Nephron (organoid): ENCODE data around the gene CCDC69.

Experiments used
- H3K27ac Mint-ChIP-seq, 3 experiments: 2 replicates each; pipeline ENCODE4 v1.8.0; 2020; ENCODE audit warnings: mixed read lengths in 3 of 3, mild to moderate bottlenecking in 2 of 3, moderate library complexity in 1 of 3
- H3K27me3 Mint-ChIP-seq: 2 replicates; pipeline ENCODE4 v1.8.0; 2021; ENCODE audit warnings: low read depth, mild to moderate bottlenecking, moderate library complexity, mixed read lengths
- H3K36me3 Mint-ChIP-seq: 2 replicates; pipeline ENCODE4 v1.8.0; 2020; ENCODE audit warnings: low read depth, mixed read lengths
- H3K4me1 Mint-ChIP-seq: 2 replicates; pipeline ENCODE4 v1.8.0; 2020; ENCODE audit warnings: mixed read lengths
- H3K4me3 Mint-ChIP-seq, 3 experiments: 2 replicates each; pipeline ENCODE4 v1.8.0; 2020; ENCODE audit warnings: mild to moderate bottlenecking in 3 of 3, mixed read lengths in 3 of 3, moderate library complexity in 2 of 3
- H3K9me3 Mint-ChIP-seq: 2 replicates; pipeline ENCODE4 v1.8.0; 2020; ENCODE audit warnings: mixed read lengths
- CTCF ChIP-seq, 3 experiments: fragments of 200-600 bp; sonication (generic); IDR thresholded peaks; one replicate each; pipeline ENCODE4 v1.5.0; 2021; ENCODE audit warnings: antibody characterized with exemption in 3 of 3; ENCODE audit not compliant: unreplicated experiment in 3 of 3

CCDC69 gene

DNA sequence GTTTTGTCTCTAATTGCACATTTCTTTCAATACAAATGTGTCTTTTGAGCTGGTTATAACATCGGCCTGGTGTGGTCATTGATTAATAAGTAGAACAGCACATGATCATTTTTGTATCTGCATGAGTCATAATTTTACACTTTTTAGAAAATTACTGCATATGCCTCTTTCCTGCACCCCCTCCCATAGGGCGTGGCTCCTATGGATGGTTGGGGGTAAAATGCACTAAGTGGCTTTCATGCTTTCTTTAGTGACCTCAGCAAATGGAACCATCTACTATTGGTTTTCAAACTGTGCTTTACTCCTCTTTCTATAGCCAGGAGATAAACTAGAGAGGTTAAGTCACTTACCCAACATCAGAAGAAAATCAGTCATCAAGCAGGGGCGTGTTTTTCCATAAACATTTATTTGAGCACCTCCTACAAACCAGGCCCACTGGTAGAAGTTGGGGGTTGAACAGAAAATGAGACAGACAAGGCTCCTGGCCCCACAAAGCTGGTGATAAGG is 70.1 kb downstream of the CCDC69 start:
- Mint-ChIP-seq H3K4me3 (peak overlapping the region in 2 of 3 experiments; percentile 15 to 73), H3K4me1 (peaks cover 82% of the 10 kb centered on the region), H3K36me3 (peaks cover 4% of the 10 kb centered on the region), H3K27me3 (peaks cover 3% of the 10 kb centered on the region), H3K9me3 (no peaks in the 10 kb centered on the region), H3K27ac (peak overlapping the region; percentile 57 to 99 (median 84))
- TF ChIP-seq CTCF (IDR thresholded peaks at IDR 0.05; ENCODE audit: unreplicated experiment in 3 of 3), result no peak

DNA sequence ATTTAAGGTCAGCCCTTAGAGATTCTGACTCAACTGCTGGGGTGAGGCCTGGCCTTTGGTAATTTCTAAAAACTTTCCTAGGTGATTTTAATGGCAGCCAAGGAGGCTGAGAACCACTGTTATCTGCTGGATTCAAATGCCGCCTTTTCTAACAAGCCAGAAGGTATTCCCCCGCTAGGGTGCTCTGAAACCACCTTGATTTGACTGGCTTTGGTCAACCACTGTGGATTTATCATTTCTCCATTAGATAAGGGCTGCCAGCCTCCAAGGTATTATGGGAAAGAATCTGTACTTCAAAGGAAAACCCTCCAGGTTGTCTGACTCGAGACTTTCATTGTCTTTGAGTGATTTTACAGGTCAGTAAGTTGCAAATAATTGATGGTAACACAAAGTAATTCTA is 70.6 kb downstream of the CCDC69 start:
- Mint-ChIP-seq H3K4me3 (peak overlapping the region in 2 of 3 experiments; percentile 15 to 73), H3K9me3 (no peaks in the 10 kb centered on the region), H3K27me3 (peaks cover 3% of the 10 kb centered on the region)

DNA sequence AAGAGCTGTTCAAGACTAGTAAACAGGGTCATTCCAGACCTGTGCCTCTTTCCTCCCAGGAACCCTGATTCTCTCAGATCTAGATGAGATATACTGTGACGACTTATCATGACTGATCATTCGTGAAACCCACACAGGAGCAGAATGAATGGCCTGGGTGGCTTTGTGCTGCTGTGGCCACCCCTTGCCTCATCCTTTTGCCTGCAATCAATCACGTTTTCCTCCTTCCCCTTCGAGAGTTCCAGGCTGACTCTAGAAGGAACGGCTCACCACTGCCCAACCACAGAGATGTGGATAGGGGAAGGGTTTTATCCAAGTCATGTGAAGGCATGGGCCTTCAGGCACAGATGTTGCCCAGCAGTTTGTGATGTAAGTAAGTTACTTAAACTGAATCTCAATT is 72.1 kb downstream of the CCDC69 start:
- Mint-ChIP-seq H3K36me3 (peaks cover 18% of the 10 kb centered on the region), H3K4me1 (peaks cover 89% of the 10 kb centered on the region), H3K27me3 (peaks cover 3% of the 10 kb centered on the region), H3K9me3 (no peaks in the 10 kb centered on the region), H3K4me3 (peak overlapping the region in 2 of 3 experiments; percentile 2 to 45), H3K27ac (peak overlapping the region; percentile 95 to 99 (median 97))
- no peak for TF ChIP-seq CTCF (IDR thresholded peaks at IDR 0.05; ENCODE audit: unreplicated experiment in 3 of 3)

More for the DNA sequence above, 70.6 kb downstream of the CCDC69 start:
- Mint-ChIP-seq H3K27ac (peak overlapping the region; percentile 57 to 99 (median 84)), H3K36me3 (peaks cover 7% of the 10 kb centered on the region), H3K4me1 (peaks cover 82% of the 10 kb centered on the region)
- TF ChIP-seq CTCF (IDR thresholded peaks at IDR 0.05; ENCODE audit: unreplicated experiment in 3 of 3), result no peak

- Mint-ChIP-seq H3K27ac (peak overlapping the region; percentile 95 to 99 (median 97)), H3K4me3 (peak overlapping the region; percentile 13 to 51 (median 46)), H3K4me1 (peaks cover 92% of the 10 kb centered on the region), H3K9me3 (no peaks in the 10 kb centered on the region), H3K36me3 (peaks cover 18% of the 10 kb centered on the region), H3K27me3 (peaks cover 3% of the 10 kb centered on the region)
- TF ChIP-seq CTCF (IDR thresholded peaks at IDR 0.05; ENCODE audit: unreplicated experiment in 3 of 3), result no peak
These were observed 72.6 kb downstream of the CCDC69 start for GRCh38 chr5:151151263-151151660.

DNA sequence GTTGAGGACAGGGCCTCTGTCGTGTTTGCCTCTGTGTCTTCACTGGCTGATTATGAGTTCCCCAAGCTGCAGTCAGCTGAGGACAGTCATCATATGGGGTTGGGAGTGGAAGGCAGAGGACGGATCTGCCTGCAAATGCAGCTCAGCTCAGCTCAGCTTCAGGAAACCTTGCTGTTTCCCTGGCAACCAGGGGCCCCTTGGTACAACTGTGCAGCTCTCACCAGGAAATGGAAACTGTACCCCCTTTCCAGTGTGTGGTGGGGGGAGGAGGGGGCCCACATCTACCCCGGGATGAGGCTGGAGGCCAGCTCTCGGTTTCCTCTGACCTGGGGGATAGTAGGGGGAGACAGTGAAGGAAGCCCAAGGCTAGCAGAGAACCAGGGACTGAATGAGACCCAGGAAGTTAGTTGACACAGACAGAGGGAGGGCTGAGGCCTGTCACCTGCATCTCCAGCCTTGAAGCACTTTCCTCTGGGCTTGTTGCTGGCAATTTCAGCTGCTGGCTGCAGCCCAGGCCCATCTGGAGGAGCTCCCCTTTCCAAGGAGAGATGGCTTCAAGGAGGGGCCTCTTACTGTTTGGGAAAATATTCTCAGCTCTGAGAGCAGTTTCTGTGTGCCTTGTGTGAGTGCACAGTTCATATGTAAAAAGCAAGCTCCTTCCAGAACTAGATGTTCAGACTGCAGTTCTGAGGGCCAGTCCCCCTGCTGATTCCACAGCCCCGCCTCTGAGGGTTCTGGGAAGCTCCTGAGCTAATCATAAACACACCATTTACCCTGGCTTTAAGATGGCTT is 73.2 kb downstream of the CCDC69 start:
- Mint-ChIP-seq H3K9me3 (no peaks in the 10 kb centered on the region), H3K4me3 (peak overlapping the region; percentile 14 to 51 (median 46)), H3K27me3 (no peaks in the 10 kb centered on the region), H3K4me1 (peaks cover 92% of the 10 kb centered on the region), H3K27ac (peak overlapping the region; percentile 95 to 99 (median 97)), H3K36me3 (peaks cover 24% of the 10 kb centered on the region)
- TF ChIP-seq CTCF (IDR thresholded peaks at IDR 0.05; ENCODE audit: unreplicated experiment in 3 of 3), result no peak
